Hematopoietic multipotent progenitor cell treated with erythropoietin and hydrocortisone succinate and interleukin-3 and kit ligand, for 8 days (in vitro differentiated cells): Measurements from ENCODE around the gene TMEM184A.

Source experiments
- DNase-seq: peaks from one replicate; pipeline ENCODE4 v3.0.0-alpha.2; 2015

Gene TMEM184A

GRCh38 chr7:1550005-1550845, 5.8 kb downstream of the TMEM184A start:
- DNase-seq, result no peak

GRCh38 chr7:1549357-1550004, 6.5 kb downstream of the TMEM184A start:
- no peak for DNase-seq

GRCh38 chr7:1548944-1549343, 7.1 kb downstream of the TMEM184A start:
- DNase-seq, result no peak

GRCh38 chr7:1548438-1548831, 7.6 kb downstream of the TMEM184A start:
- no peak for DNase-seq

- no peak for DNase-seq
These were observed 8.1 kb downstream of the TMEM184A start for GRCh38 chr7:1547777-1548437.

GRCh38 chr7:1546909-1547776, 8.9 kb downstream of the TMEM184A start:
- no peak for DNase-seq

- no peak for DNase-seq
These were observed 9.6 kb downstream of the TMEM184A start for GRCh38 chr7:1546274-1546908.

GRCh38 chr7:1545417-1546246, 10.4 kb downstream of the TMEM184A start:
- DNase-seq, result no peak

- no peak for DNase-seq
These were observed 11.0 kb downstream of the TMEM184A start for GRCh38 chr7:1544896-1545416.

GRCh38 chr7:1544178-1544895, 11.7 kb downstream of the TMEM184A start:
- DNase-seq, result no peak

GRCh38 chr7:1543826-1544177, 12.2 kb downstream of the TMEM184A start:
- DNase-seq, result no peak

- DNase-seq, result no peak
These were observed 12.9 kb downstream of the TMEM184A start for GRCh38 chr7:1542841-1543747.

GRCh38 chr7:1542329-1542728, 13.7 kb downstream of the TMEM184A start:
- no peak for DNase-seq

GRCh38 chr7:1541431-1542162, 14.4 kb downstream of the TMEM184A start:
- no peak for DNase-seq

- no peak for DNase-seq
These were observed 15.2 kb downstream of the TMEM184A start for GRCh38 chr7:1540776-1541271.

GRCh38 chr7:1539882-1540775, 15.9 kb downstream of the TMEM184A start:
- DNase-seq, result no peak

- DNase-seq, result no peak
These were observed 16.7 kb downstream of the TMEM184A start for GRCh38 chr7:1539181-1539881.
